NB4 (cell line): ENCODE results near the gene KLHDC7A.

Experiments
- DNase-seq: peaks from one replicate; pipeline ENCODE4 v3.0.0; 2010; ENCODE audit warnings: low read depth
- H3K4me3 ChIP-seq: one replicate; pipeline ENCODE4 v1.5.1; 2011; ENCODE audit warnings: mild to moderate bottlenecking, low read depth, low read length, moderate library complexity
- CTCF ChIP-seq: IDR thresholded peaks from one replicate; pipeline ENCODE4 v1.5.1; 2012; ENCODE audit warnings: low read depth, low read length
- MAX ChIP-seq: IDR thresholded peaks from 2 replicates; pipeline ENCODE4 v1.6.1; 2011; ENCODE audit warnings: low read depth, low read length
- MYC ChIP-seq: IDR thresholded peaks from 2 replicates; pipeline ENCODE4 v1.6.1; 2011; ENCODE audit warnings: low read depth, low read length
- POLR2A ChIP-seq: IDR thresholded peaks from 2 replicates; pipeline ENCODE4 v1.6.1; 2011; ENCODE audit warnings: mild to moderate bottlenecking; ENCODE audit not compliant: insufficient read length; ENCODE audit errors: extremely low read depth

Gene KLHDC7A

GRCh38 chr1:18446751-18447150 is 34.0 kb upstream of the KLHDC7A start:
- TF ChIP-seq MYC = no peak
- no peak for TF ChIP-seq POLR2A
- no peak for TF ChIP-seq CTCF
- TF ChIP-seq MAX = no peak
- DNase-seq = no peak
- H3K4me3 ChIP-seq = no peak overlapping the region

- no peak overlapping the region for H3K4me3 ChIP-seq
- no peak for TF ChIP-seq POLR2A
- no peak for TF ChIP-seq MYC
- no peak for TF ChIP-seq MAX
- TF ChIP-seq CTCF = no peak
- no peak for DNase-seq
Measured at GRCh38 chr1:18447509-18448220, 33.1 kb upstream of the KLHDC7A start.

- no peak for DNase-seq
- H3K4me3 ChIP-seq = no peak overlapping the region
- no peak for TF ChIP-seq CTCF
- no peak for TF ChIP-seq POLR2A
- TF ChIP-seq MAX = no peak
- TF ChIP-seq MYC = no peak
Measured at GRCh38 chr1:18448889-18449288, 31.8 kb upstream of the KLHDC7A start.

- H3K4me3 ChIP-seq = no peak overlapping the region
- TF ChIP-seq MAX (peak; percentile 32; the same call in 1 of the 2 replicates), CTCF (no peak)
- peak; percentile 24 for DNase-seq
Measured at GRCh38 chr1:18452550-18452949, 28.2 kb upstream of the KLHDC7A start.

- DNase-seq = no peak
- no peak for TF ChIP-seq CTCF
- TF ChIP-seq MYC = no peak
- TF ChIP-seq POLR2A = no peak
- no peak for TF ChIP-seq MAX
Measured at GRCh38 chr1:18458133-18459092, 22.3 kb upstream of the KLHDC7A start.

More at GRCh38 chr1:18458133-18459092, 22.3 kb upstream of the KLHDC7A start:
- H3K4me3 ChIP-seq = no peak overlapping the region
